ENCODE measurements around the gene ZNF846.
A peak's percentile ranks its signal among the peaks of the same experiment; 100 is the strongest.
"Not testable (repeated sequence)": the region's sequence is repeated elsewhere in the genome, so short reads cannot be mapped to it uniquely, and the experiment has no call there.

Gene ZNF846

DNA sequence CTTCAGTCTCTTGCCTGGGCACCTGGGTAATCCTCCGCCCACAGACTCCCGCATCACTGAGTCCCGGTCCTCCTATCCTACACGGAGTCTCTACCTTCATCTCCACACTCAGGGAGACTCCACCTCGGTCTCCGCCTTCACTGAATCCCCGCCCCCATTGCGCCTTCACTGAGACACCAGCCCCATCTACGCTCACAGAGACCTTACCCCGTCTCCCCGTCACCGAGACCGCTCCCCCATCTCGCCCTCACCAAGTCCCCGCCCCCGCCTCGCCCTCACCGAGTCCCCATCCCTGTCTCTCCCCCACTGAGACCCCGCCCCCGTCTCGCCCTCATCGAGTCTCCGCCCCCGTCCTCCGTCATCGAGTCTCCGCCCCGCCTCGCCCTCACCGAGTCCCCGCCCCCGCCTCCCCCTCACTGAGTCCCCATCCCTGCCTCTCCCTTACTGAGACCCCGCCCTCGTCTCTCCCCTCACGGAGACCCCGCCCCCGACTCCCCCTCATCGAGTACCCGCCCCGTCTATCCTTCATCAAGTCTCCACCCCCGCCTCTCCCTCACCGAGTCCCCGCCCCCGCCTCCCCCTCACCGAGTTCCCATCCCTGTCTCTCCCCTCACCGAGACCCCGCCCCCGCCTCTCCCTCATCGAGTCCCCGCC lies 23.1 kb upstream of the ZNF846 start:
- no peaks in the 10 kb centered on the region for H3K27me3 Mint-ChIP-seq
- peak; percentile 85 to 92 (median 86) for DNase-seq
- ATAC-seq (replicated peaks), result peak; percentile 44
- H3K27ac Mint-ChIP-seq, result peak overlapping the region; percentile 95
- H3K4me3 Mint-ChIP-seq, result peak overlapping the region; percentile 92 to 95
- peaks cover 17% of the 10 kb centered on the region for H3K36me3 Mint-ChIP-seq (ENCODE audit: insufficient read depth)
- H3K9me3 Mint-ChIP-seq, result no peaks in the 10 kb centered on the region
- H3K4me1 Mint-ChIP-seq (ENCODE audit: low read depth in 2 of 2), result peaks cover 15 to 27% of the 10 kb centered on the region in 2 donors

DNA sequence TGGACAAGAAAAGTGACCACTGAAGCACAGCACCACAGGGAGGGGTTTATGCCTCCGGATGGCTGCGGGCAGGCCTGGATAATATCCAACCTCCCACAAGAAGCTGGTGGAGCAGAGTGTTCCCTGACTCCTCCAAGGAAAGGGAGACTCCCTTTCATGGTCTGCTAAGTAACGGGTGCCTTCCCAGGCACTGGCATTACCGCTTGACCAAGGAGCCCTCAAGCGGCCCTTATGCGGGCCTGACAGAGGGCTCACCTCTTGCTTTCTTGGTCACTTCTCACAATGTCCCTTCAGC lies 22.5 kb upstream of the ZNF846 start:
- Mint-ChIP-seq H3K4me3 (peak overlapping the region; percentile 92 to 95), H3K36me3 (ENCODE audit: insufficient read depth) (peaks cover 21% of the 10 kb centered on the region), H3K27ac (peak overlapping the region; percentile 95), H3K4me1 (ENCODE audit: low read depth in 2 of 2) (peaks cover 17 to 27% of the 10 kb centered on the region in 2 donors)
- not testable (repeated sequence) for H3K9me3 Mint-ChIP-seq; H3K27me3 Mint-ChIP-seq; DNase-seq; ATAC-seq (replicated peaks)

DNA sequence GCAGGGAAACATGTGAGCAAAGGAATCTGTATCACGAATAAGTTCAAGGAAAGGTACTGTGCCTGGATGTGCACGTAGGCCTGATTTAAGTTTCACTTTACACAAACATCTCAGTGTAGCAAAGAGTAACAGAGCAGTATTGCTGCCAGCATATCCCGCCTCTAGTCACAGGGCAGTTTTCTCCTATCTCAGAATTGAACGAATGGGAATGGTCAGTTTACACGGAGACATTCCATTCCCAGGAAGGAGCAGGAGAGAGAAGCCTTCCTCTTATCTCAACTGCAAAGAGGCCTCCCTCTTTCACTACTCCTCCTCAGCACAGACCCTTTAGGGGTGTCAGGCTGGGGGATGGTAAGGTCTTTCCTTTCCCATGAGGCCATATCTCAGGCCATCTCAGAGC lies 21.0 kb upstream of the ZNF846 start:
- not testable (repeated sequence) for H3K27me3 Mint-ChIP-seq; H3K27ac Mint-ChIP-seq; H3K4me3 Mint-ChIP-seq; DNase-seq; ATAC-seq (replicated peaks); H3K9me3 Mint-ChIP-seq
- H3K4me1 Mint-ChIP-seq (ENCODE audit: low read depth in 2 of 2), result peaks cover 28 to 37% of the 10 kb centered on the region in 2 donors
- peaks cover 30% of the 10 kb centered on the region for H3K36me3 Mint-ChIP-seq (ENCODE audit: insufficient read depth)

DNA sequence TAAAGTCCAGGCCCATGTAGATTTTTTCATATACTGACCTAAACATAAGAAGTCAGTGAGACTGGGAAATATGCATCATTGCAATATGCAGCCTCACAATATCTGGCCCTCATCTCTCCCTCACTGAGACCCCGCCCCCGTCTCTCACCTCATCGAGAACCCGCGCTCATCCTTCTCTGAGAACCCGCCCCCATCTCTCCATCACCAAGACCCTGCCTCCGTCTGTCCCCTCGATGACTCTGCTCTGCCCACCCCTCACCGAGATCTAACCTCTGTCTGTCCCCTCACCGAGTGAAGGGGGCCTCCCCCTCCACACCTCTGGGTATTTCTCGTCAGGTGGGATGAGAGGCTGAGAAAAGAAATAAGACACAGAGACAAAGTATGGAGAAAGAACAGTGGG lies 20.5 kb upstream of the ZNF846 start:
- H3K27ac Mint-ChIP-seq, result no peak overlapping the region
- no peaks in the 10 kb centered on the region for H3K9me3 Mint-ChIP-seq
- H3K27me3 Mint-ChIP-seq, result no peaks in the 10 kb centered on the region
- H3K4me1 Mint-ChIP-seq (ENCODE audit: low read depth in 2 of 2), result peaks cover 28 to 37% of the 10 kb centered on the region in 2 donors
- no peak overlapping the region for H3K4me3 Mint-ChIP-seq
- no peak for ATAC-seq (replicated peaks)
- peaks cover 28% of the 10 kb centered on the region for H3K36me3 Mint-ChIP-seq (ENCODE audit: insufficient read depth)
- no peak for DNase-seq

DNA sequence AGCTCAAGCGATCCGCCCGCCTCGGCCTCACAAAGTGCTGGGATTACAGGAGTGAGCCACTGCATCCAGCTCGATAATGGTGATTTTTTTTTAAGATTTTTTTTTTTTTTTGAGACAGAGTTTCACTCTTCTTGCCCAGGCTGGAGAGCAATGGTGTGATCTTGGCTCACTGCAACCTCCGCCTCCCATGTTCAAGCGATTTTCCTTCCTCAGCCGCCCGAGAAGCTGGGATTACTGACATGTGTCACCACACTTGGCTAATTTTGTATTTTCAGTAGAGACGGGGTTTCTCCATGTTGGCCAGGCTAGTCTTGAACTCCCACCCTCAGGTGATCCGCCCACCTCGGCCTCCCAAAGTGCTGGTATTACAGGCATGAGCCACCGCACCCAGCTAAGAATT lies 20.1 kb upstream of the ZNF846 start:
- not testable (repeated sequence) for H3K4me3 Mint-ChIP-seq; ATAC-seq (replicated peaks); H3K9me3 Mint-ChIP-seq; DNase-seq; H3K27ac Mint-ChIP-seq; H3K27me3 Mint-ChIP-seq
- Mint-ChIP-seq H3K36me3 (ENCODE audit: insufficient read depth) (peaks cover 28% of the 10 kb centered on the region), H3K4me1 (ENCODE audit: low read depth in 2 of 2) (peaks cover 30 to 37% of the 10 kb centered on the region in 2 donors)

DNA sequence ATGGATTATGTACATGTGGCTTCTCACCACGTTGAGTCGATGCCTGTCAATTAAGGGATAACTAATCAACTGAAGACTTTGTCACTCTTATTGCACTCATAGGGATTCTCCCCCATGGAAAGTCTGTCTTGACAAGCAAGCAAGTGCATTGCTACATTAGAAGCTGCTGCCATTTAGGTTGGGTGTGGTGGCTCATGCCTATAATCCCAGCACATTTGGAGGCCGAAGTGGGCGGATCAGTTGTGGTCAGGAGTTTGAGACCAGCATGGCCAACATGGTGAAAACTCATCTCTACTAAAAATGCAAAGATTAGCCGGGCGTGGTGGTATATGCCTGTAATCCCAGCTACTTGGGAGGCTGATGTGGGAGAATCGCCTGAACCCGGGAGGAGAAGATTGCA lies 18.3 kb upstream of the ZNF846 start:
- H3K9me3 Mint-ChIP-seq, result no peaks in the 10 kb centered on the region
- ATAC-seq (replicated peaks) (no peak), DNase-seq (no peak)
- H3K36me3 Mint-ChIP-seq (ENCODE audit: insufficient read depth), result peaks cover 16% of the 10 kb centered on the region
- H3K4me1 Mint-ChIP-seq (ENCODE audit: low read depth in 2 of 2), result peaks cover 24 to 27% of the 10 kb centered on the region in 2 donors
- peak overlapping the region; percentile 89 to 91 for H3K4me3 Mint-ChIP-seq
- H3K27me3 Mint-ChIP-seq, result no peaks in the 10 kb centered on the region
- peak overlapping the region; percentile 94 to 95 for H3K27ac Mint-ChIP-seq

DNA sequence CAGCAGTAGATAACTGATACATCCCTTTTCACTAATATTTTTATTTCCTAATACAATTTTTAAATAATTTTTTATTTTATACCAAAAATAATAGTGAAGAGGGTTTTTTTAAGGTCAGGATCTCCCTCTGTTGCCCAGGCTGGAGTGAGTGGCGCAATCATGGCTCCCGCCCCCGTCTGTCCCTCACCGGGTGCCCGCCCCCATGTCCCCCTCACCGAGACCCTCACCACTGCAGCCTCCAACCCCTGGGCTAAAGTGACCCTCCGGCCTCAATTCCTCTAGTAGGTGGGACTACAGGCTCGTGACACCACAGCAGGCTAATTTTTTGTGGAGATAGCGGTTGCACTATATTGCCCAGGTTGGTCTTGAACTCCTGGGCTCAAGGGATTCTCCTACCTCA lies 17.8 kb upstream of the ZNF846 start:
- Mint-ChIP-seq H3K4me1 (ENCODE audit: low read depth in 2 of 2) (peaks cover 22 to 23% of the 10 kb centered on the region in 2 donors), H3K9me3 (no peaks in the 10 kb centered on the region), H3K27ac (peak overlapping the region; percentile 94 to 95), H3K36me3 (ENCODE audit: insufficient read depth) (peaks cover 16% of the 10 kb centered on the region), H3K27me3 (no peaks in the 10 kb centered on the region), H3K4me3 (peak overlapping the region; percentile 89 to 91)
- no peak for DNase-seq
- ATAC-seq (replicated peaks), result no peak

DNA sequence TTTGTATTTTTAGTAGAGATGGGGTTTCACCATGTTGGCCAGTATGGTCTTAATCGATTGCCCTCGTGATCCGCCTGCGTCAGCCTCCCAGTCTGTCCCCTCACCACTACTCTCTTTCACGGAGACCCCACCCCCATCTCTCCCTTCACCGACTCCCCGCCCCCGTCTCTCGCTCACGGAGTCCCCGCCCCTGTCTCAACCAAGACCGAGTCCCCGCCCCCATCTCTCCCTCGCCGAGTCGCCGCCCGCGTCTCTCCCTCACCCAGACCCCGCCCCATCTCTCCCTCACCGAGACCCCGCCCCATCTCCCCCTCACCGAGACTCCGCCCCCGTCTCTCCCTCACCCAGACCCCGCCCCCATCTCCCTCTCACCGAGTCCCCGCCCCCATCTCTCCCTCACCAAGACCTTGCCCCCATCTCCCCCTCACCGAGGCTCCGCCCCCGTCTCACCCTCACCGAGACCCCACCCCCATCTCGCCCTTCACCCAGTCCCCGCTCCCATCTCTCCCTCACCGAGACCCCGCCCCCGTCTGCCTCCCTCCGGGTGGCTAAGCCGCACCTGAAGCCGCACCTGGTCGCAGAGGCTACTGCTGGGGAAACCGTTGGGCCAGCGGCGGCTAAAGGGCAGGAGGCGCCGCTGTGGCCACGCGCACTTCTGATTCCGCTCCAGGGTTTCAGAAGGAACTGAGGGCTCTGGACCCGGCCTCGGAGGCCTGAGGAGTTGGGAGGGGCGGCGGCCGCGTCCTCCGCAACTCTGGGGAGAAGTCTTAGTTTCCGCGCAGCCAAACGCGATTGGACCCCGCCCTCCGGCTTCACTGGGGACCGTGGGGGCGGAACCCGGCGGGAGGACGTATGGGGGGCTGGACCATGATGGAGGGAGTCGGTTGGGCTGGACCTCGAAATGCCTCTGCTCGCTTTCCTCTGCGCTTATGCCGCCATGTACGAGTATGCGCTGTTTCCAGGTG lies 17.1 kb upstream of the ZNF846 start:
- Mint-ChIP-seq H3K9me3 (no peaks in the 10 kb centered on the region), H3K36me3 (ENCODE audit: insufficient read depth) (peaks cover 16% of the 10 kb centered on the region), H3K4me3 (peak overlapping the region; percentile 89 to 91), H3K27me3 (no peaks in the 10 kb centered on the region), H3K4me1 (ENCODE audit: low read depth in 2 of 2) (peaks cover 20 to 22% of the 10 kb centered on the region in 2 donors), H3K27ac (peak overlapping the region; percentile 94 to 95)
- peak; percentile 79 for ATAC-seq (replicated peaks)
- peak; percentile 84 to 95 (median 90) for DNase-seq

DNA sequence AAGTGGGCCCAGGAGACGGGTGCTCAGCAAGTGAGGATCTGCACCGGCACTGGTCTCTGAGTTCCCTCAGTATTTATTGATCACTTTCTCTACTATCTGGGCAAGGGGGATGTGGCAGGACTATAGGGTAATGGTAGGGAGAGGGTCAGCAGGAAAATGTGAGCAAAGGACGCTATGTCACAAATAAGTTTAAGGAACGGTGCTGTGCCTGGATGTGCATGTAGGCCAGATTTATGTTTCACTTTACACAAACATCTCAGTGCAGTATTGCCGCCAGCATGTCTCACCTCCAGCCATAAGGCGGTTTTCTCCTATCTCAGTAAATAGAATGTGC lies 15.6 kb upstream of the ZNF846 start:
- H3K9me3 Mint-ChIP-seq; H3K27me3 Mint-ChIP-seq; H3K27ac Mint-ChIP-seq; ATAC-seq (replicated peaks); DNase-seq: not testable (repeated sequence)
- peaks cover 13% of the 10 kb centered on the region for H3K36me3 Mint-ChIP-seq (ENCODE audit: insufficient read depth)
- peak overlapping the region in 1 of 2 donors; percentile 17 for H3K4me3 Mint-ChIP-seq
- peaks cover 19 to 20% of the 10 kb centered on the region in 2 donors for H3K4me1 Mint-ChIP-seq (ENCODE audit: low read depth in 2 of 2)

DNA sequence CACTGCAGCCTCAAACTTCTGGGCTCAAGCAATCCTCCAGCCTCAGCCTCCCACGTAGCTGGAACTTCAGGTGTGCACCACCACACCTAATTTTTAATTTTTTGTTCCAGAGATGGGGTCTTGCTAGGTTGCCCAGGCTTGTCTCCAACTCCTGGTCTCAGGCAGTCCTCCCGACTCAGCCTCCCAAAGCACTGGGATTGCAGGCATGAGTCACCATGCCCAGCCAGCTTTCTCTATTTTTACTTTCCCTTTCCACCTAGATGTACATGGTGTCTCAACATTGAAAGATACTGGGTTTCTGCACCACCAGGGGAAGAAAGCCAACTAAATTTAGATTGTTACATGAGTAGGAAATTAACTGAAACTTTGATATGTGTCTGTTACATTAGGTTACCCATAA lies 13.8 kb upstream of the ZNF846 start:
- ATAC-seq (replicated peaks) (no peak), DNase-seq (no peak)
- H3K4me3 Mint-ChIP-seq, result no peak overlapping the region
- peaks cover 19 to 20% of the 10 kb centered on the region in 2 donors for H3K4me1 Mint-ChIP-seq (ENCODE audit: low read depth in 2 of 2)
- H3K36me3 Mint-ChIP-seq (ENCODE audit: insufficient read depth), result peaks cover 16% of the 10 kb centered on the region
- H3K27me3 Mint-ChIP-seq, result no peaks in the 10 kb centered on the region
- peak overlapping the region in 1 of 2 donors; percentile 47 for H3K27ac Mint-ChIP-seq
- H3K9me3 Mint-ChIP-seq, result no peaks in the 10 kb centered on the region

DNA sequence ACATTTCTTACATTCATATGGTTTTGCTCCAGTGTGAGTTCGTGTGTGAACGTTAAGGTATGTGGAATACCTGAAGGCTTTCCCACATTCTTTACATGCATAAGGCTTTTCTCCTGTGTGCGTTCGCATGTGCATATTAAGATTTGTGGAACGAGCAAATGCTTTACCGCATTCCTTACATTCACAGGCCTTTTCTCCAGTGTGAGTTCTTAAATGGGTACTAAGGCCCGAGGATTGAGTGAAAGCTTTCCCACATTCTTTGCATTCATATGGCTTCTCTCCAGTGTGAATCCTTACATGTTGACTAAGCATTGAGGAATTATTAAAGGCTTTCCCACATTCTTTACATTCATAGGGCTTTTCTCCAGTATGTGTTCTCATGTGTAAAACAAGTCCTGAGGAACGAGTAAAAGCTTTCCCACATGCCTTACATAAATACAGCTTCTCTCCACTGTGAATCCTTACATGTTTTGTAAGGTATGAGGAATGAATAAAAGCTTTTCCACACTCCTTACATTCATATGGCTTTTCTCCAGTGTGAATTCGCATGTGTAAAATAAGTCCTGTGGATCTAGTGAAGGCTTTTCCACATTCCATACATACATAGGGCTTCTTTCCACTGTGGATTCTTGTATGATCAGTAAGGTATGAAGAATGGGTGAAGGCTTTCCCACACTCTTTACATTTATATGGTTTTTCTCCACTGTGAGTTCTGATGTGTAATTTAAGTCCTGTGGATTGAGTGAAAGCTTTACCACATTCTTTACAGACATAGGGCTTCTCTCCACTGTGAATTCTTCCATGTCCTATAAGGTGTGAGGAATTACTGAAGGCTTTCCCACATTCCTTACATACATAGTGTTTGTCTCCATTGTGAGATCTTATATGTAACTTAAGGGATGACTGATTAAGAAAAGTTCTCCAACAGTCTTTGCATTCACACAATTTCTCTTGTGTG lies 10.7 kb downstream of the ZNF846 start:
- Mint-ChIP-seq H3K27ac (no peak overlapping the region), H3K9me3 (peaks cover 3 to 10% of the 10 kb centered on the region in 2 donors), H3K4me1 (ENCODE audit: low read depth in 2 of 2) (no peaks in the 10 kb centered on the region), H3K4me3 (no peak overlapping the region), H3K27me3 (no peaks in the 10 kb centered on the region), H3K36me3 (ENCODE audit: insufficient read depth) (peaks cover 7% of the 10 kb centered on the region)
- no peak for DNase-seq
- ATAC-seq (replicated peaks), result no peak

DNA sequence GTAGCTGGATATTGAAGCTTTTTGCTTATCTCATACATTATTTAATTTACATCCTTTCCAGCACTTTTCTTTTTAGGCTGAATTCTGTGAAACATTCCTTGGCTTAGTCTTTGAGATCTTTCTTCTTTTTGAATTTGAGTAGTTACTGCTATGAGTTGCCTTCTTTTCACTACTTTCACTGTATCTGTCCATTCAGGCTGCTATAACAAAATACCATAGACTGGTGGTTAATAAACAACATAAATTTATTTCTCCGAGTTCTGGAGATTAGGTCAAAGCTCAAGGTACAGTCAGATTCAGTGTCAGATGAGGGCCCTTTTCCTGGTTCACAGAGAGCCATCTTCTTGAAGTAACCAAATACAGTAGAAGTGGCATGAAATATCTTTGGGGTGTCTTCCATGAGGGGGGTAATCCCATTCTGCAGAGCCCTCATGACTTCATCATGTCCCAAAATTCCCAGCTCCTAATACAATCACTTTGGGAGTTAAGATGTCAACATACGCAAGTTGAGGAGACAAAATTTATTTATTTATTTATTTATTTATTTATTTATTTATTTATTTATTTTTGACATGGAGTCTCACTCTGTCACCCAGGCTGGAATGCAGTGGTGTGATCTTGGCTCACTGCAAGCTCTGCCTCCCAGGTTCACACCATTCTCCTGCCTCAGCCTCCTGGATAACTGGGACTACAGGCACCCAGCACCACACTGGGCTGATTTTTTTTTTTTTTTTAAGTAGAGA lies 15.7 kb downstream of the ZNF846 start:
- no peaks in the 10 kb centered on the region for H3K4me1 Mint-ChIP-seq (ENCODE audit: low read depth in 2 of 2)
- no peaks in the 10 kb centered on the region for H3K27me3 Mint-ChIP-seq
- no peak overlapping the region for H3K27ac Mint-ChIP-seq
- H3K9me3 Mint-ChIP-seq, result peaks cover 3 to 10% of the 10 kb centered on the region in 2 donors
- DNase-seq (no peak), ATAC-seq (replicated peaks) (no peak)
- H3K36me3 Mint-ChIP-seq (ENCODE audit: insufficient read depth), result no peaks in the 10 kb centered on the region
- H3K4me3 Mint-ChIP-seq, result no peak overlapping the region
